PC-9 (cell line): ENCODE results near the gene SH3BP4.

Source experiments
- EZH2 ChIP-seq: fragments of 200-600 bp; sonication (generic); IDR thresholded peaks from 2 replicates; pipeline ENCODE4 v1.8.0; 2017; ENCODE audit warnings: antibody characterized with exemption, low read depth
- TF ChIP-seq, protein P1 (sequence below): fragments of 200-600 bp; sonication (generic); conservative IDR thresholded peaks from 2 replicates; pipeline ENCODE4 v1.6.1; 2017; ENCODE audit warnings: mixed run types, antibody characterized with exemption, mild to moderate bottlenecking, moderate library complexity

GRCh38 chr2:234952270-234953115 lies 676 bp downstream of the SH3BP4 start:
- TF ChIP-seq, protein P1, sequence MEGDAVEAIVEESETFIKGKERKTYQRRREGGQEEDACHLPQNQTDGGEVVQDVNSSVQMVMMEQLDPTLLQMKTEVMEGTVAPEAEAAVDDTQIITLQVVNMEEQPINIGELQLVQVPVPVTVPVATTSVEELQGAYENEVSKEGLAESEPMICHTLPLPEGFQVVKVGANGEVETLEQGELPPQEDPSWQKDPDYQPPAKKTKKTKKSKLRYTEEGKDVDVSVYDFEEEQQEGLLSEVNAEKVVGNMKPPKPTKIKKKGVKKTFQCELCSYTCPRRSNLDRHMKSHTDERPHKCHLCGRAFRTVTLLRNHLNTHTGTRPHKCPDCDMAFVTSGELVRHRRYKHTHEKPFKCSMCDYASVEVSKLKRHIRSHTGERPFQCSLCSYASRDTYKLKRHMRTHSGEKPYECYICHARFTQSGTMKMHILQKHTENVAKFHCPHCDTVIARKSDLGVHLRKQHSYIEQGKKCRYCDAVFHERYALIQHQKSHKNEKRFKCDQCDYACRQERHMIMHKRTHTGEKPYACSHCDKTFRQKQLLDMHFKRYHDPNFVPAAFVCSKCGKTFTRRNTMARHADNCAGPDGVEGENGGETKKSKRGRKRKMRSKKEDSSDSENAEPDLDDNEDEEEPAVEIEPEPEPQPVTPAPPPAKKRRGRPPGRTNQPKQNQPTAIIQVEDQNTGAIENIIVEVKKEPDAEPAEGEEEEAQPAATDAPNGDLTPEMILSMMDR = no peak
- TF ChIP-seq EZH2 = no peak
